Smooth muscle cell of the umbilical artery (primary cell): ENCODE data around the gene DNMBP. TPM values are rescaled to one million over a fixed set of nuclear protein-coding genes. Genes with fewer than 3 reads are reported as not detected.

Source experiments
- total RNA-seq: library from RNA; depleted of rRNA; stranded (reverse); fragments of >200 nt; gene quantifications from 2 replicates; pipeline ENCODE4 v1.2.3, GENCODE V29; 2014

DNMBP gene
- total RNA-seq: 27.3 and 82.0 TPM in 2 replicates

GRCh38 chr10:100009793-100010676 is at the start of gene DNMBP:
Gene DNMBP, minus strand, starts transcription at chr10:100009947. Its CDS starts 37,823 bp downstream, at chr10:99972124.

Other genes starting within 250 kb of the DNMBP start
- gene ABCC2, start 227.3 kb downstream of the DNMBP start, total RNA-seq: 0.65 and 0.89 TPM in 2 replicates
- gene CPN1, start 71.9 kb upstream of the DNMBP start, total RNA-seq: not detected in 2 replicates
- 41.6 and 74.6 TPM in 2 replicates for gene ERLIN1, start 176.1 kb upstream of the DNMBP start, total RNA-seq
- gene CHUK, start 219.6 kb upstream of the DNMBP start, total RNA-seq: 32.7 and 37.8 TPM in 2 replicates